ENCODE data around the gene VPS13D. TPM values are rescaled to one million over a fixed set of nuclear protein-coding genes. Genes with fewer than 3 reads are reported as not detected.

VPS13D gene
- total RNA-seq, 4 donors from 2014 or later, result 42.5 to 103 (median 59.8) TPM

DNA sequence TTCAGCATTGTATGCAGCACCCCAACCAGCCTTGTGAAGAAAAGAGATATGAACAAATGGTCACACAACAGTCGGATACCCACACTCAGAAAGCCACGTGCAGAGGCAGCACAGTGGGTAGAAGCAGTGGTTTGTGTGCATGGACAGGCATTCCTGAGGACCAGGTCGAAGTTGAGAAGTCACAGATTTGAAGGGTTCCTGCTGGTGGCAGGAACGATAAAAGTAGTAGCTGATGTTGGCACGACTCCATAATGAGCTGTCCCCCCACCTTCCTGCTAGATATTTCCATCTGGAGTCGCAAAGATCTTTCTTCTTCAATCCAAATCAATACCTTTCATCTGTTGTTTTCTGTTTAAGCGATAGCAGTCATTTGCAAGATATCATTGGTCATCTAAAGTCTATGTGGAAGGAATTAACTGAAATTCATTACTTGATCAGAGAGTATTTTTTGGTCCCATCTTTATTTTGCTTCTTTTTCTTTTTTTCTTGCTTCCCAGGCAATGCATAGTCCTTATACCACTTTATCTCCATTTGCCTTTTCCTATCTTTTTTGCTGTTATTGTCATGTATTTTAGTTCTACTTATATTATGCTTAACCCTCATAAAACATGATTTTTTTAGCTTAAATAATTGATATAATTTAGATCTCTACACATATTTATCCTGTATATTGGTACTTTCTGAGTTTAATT is 211.7 kb downstream of the VPS13D start:
- intact Hi-C loops (cut with DNase I), result no loop called here
- no peak for DNase-seq
- 70 to 80% methylated on average over 7 of the region's 7 CpGs for WGBS, 2 donors

GRCh38 chr1:12442217-12442616 is 212.4 kb downstream of the VPS13D start:
- no peaks in the 10 kb centered on the region for H3K9me3 ChIP-seq
- H3K36me3 ChIP-seq, result peaks cover 0 to 44% (median 0%) of the 10 kb centered on the region in 3 donors
- intact Hi-C loops (cut with DNase I), result no loop called here
- H3K27me3 ChIP-seq, result no peaks in the 10 kb centered on the region
- peaks cover 10 to 45% (median 30%) of the 10 kb centered on the region in 3 donors for H3K4me1 ChIP-seq
- no peak overlapping the region for H3K4me3 ChIP-seq
- DNase-seq, result no peak
- H3K27ac ChIP-seq, result no peak overlapping the region
- TF ChIP-seq, protein P1, sequence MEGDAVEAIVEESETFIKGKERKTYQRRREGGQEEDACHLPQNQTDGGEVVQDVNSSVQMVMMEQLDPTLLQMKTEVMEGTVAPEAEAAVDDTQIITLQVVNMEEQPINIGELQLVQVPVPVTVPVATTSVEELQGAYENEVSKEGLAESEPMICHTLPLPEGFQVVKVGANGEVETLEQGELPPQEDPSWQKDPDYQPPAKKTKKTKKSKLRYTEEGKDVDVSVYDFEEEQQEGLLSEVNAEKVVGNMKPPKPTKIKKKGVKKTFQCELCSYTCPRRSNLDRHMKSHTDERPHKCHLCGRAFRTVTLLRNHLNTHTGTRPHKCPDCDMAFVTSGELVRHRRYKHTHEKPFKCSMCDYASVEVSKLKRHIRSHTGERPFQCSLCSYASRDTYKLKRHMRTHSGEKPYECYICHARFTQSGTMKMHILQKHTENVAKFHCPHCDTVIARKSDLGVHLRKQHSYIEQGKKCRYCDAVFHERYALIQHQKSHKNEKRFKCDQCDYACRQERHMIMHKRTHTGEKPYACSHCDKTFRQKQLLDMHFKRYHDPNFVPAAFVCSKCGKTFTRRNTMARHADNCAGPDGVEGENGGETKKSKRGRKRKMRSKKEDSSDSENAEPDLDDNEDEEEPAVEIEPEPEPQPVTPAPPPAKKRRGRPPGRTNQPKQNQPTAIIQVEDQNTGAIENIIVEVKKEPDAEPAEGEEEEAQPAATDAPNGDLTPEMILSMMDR (IDR thresholded peaks at IDR 0.05), result no peak
- no peak for TF ChIP-seq POLR2A (IDR thresholded peaks at IDR 0.05)
- 85% methylated on average over 1 of the region's 1 CpG for WGBS, 2 donors

More for the DNA sequence above, 211.7 kb downstream of the VPS13D start:
- Histone ChIP-seq H3K36me3 (peaks cover 0 to 44% (median 0%) of the 10 kb centered on the region in 3 donors), H3K27ac (peak overlapping the region in 1 of 4 donors; percentile 5), H3K4me1 (peaks cover 17 to 45% (median 31%) of the 10 kb centered on the region in 3 donors), H3K27me3 (no peaks in the 10 kb centered on the region), H3K9me3 (no peaks in the 10 kb centered on the region), H3K4me3 (no peak overlapping the region)
- TF ChIP-seq, protein P1 (IDR thresholded peaks at IDR 0.05), result no peak
- no peak for TF ChIP-seq POLR2A (IDR thresholded peaks at IDR 0.05)

DNA sequence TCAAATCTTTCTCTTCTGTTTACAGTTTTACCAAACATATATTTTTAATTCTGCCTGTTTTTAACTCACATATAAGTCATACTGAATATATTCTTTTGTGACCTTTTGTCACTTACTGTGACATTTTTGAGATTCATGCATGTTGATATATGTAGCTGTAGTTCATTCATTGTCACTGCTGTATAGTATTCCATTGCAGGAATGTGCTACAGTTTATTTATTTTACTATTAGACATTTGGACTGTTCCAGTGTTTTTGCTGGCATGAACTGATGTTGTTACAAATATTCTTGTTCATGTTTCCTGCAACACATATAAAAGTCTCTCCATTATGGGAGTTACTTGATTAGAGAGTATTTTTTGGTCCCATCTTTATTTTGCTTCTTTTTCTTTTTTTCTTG is 213.3 kb downstream of the VPS13D start:
- TF ChIP-seq, protein P1 (IDR thresholded peaks at IDR 0.05), result no peak
- no peak for TF ChIP-seq POLR2A (IDR thresholded peaks at IDR 0.05)
- Histone ChIP-seq H3K4me1 (peaks cover 10 to 45% (median 29%) of the 10 kb centered on the region in 3 donors), H3K27me3 (no peaks in the 10 kb centered on the region), H3K36me3 (peaks cover 0 to 43% (median 0%) of the 10 kb centered on the region in 3 donors), H3K27ac (no peak overlapping the region), H3K9me3 (no peaks in the 10 kb centered on the region), H3K4me3 (no peak overlapping the region)
- DNase-seq, result no peak
- intact Hi-C loops (cut with DNase I), result no loop called here

GRCh38 chr1:12444329-12444841 is 214.6 kb downstream of the VPS13D start:
- peaks cover 0 to 33% (median 0%) of the 10 kb centered on the region in 3 donors for H3K36me3 ChIP-seq
- H3K27me3 ChIP-seq, result no peaks in the 10 kb centered on the region
- DNase-seq, result no peak
- TF ChIP-seq, protein P1 (IDR thresholded peaks at IDR 0.05), result no peak
- no peak for TF ChIP-seq POLR2A (IDR thresholded peaks at IDR 0.05)
- WGBS, 2 donors, result 94 to 95% methylated on average over 4 of the region's 4 CpGs
- H3K27ac ChIP-seq, result no peak overlapping the region
- H3K9me3 ChIP-seq, result no peaks in the 10 kb centered on the region
- no peak overlapping the region for H3K4me3 ChIP-seq
- H3K4me1 ChIP-seq, result peaks cover 19 to 45% (median 32%) of the 10 kb centered on the region in 3 donors
- intact Hi-C loops (cut with DNase I), result no loop called here

- Histone ChIP-seq H3K27ac (peak overlapping the region in 1 of 4 donors; percentile 93), H3K4me3 (no peak overlapping the region), H3K36me3 (peaks cover 0 to 24% (median 0%) of the 10 kb centered on the region in 3 donors), H3K4me1 (peaks cover 27 to 48% (median 41%) of the 10 kb centered on the region in 3 donors), H3K27me3 (no peaks in the 10 kb centered on the region), H3K9me3 (no peaks in the 10 kb centered on the region)
- DNase-seq, result no peak
- TF ChIP-seq, protein P1 (IDR thresholded peaks at IDR 0.05), result no peak
- no peak for TF ChIP-seq POLR2A (IDR thresholded peaks at IDR 0.05)
- WGBS, 2 donors, result 78 to 86% methylated on average over 3 of the region's 3 CpGs
- intact Hi-C loops (cut with DNase I), result no loop called here
Measured at GRCh38 chr1:12445257-12445656, 215.4 kb downstream of the VPS13D start.

Measured in esophagus squamous epithelium (tissue), 5 donors.